ENCODE data around the gene PTPRR.

The PTPRR gene, protein sequence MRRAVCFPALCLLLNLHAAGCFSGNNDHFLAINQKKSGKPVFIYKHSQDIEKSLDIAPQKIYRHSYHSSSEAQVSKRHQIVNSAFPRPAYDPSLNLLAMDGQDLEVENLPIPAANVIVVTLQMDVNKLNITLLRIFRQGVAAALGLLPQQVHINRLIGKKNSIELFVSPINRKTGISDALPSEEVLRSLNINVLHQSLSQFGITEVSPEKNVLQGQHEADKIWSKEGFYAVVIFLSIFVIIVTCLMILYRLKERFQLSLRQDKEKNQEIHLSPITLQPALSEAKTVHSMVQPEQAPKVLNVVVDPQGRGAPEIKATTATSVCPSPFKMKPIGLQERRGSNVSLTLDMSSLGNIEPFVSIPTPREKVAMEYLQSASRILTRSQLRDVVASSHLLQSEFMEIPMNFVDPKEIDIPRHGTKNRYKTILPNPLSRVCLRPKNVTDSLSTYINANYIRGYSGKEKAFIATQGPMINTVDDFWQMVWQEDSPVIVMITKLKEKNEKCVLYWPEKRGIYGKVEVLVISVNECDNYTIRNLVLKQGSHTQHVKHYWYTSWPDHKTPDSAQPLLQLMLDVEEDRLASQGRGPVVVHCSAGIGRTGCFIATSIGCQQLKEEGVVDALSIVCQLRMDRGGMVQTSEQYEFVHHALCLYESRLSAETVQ

DNA sequence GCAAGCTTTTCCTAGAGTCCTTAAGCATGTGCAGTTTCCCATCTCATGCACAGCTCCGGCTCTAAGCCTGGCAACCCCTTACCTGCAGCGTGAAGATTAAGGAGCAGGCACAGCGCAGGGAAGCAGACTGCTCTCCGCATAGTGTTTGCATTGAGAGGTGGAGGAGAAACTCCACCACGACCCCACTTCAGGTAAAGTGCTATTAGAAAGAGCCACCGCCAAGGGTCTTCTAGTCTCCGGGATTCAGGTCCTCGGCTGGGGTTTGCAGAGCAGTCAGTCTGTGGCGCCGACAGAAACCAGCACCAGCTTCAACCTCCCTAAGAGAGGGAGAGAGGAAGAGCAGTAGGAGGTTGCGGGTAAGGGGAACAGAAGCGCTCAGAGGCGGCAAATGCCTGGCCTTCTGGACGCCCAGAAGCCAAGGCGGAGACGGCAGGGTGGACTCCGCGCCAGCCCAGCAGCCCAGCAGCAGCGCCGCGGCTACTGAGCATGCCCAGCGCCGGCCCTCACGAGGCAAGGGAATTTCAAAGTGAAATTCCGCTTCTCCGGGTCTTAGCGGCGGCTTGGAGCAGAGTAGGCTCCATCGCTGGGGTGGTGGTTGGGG lies at the start of gene PTPRR:
TSS of gene PTPRR (minus strand) at position 488 of the 601 bp plus-strand sequence. CDS start at position 140, 348 bp downstream.
- DNase-seq: peak in 46 of 58 donors; percentile 4 to 80 (median 36)

GRCh38 chr12:70966996-70967790 lies 46.7 kb upstream of the PTPRR start:
- no peak for DNase-seq

DNA sequence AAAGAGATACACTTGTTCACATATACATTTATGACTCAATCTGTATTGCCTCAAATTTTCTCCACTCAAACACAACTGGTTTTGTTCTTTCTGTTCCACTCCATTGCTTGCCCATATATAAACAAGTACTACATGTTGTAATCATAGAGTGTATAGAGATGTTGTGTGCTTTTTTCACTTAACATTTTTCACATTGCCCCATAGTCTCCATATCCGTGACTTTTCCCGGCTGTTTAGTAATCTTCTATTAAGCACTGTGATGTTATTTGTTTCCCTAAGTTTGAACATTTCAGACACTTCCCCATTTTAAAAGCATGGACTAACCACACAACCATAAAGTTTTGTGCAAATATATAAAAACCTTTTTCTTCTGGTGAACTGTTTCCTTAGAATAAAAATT lies 45.5 kb upstream of the PTPRR start:
- DNase-seq: no peak

DNA sequence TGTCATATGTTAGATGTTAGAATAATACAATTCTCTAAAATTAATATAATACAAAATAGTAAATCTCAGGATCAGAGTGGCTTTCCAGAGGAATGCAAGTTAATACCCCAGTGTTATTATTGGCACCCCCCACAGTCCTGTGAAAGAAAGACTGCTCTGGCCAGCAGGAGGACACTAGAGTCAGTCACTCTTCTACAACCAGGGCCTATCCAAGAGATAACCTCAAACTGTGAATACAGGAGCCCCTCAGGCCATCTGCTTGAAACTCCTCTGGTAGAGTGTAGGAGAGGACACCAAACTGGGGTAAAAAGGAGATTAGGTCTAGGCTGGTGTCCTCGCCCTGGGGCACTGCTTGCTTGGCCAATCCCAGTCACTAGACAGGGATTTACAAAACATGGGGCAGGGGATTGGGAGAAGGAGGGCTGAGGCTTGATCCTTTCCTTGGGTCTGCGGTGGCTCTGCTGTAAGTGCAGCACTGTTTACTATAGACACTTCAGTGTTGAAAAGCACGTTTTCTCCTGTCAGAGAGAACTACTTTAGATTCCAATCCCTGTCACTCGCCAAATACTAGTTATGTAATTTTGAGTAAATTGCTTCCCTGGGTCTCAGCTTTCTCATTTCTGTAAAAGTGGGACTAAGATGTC lies 44.5 kb upstream of the PTPRR start:
- no peak for DNase-seq

GRCh38 chr12:70963081-70963660 lies 42.6 kb upstream of the PTPRR start:
- no peak for DNase-seq

DNA sequence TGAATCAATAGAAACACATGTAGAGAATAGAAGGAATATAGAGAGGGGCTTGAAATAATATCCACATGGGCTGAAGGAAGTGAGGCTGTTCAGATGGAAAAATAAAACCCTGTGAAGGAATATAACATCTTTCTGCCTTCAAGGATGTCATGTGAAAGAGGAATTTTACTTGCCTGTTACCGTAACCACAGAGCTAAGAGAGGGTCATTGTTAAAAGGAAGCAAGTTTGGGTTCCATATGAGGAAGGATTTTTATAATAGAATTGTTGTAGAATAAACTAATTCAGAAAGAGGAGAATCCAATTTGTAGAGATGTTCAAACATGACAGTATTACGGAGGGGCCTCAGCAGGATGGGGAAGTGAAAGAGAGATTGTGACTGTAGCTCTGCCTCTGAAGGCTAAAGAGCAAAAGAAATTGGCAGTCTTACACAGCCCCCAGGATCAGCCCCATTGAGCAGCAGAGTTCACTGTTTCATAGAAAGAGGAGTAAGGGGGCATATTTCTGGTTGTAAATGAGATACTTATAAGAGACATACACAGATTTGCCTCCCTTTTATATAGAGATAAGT lies 41.8 kb upstream of the PTPRR start:
- DNase-seq: no peak

GRCh38 chr12:70960484-70960883 lies 39.9 kb upstream of the PTPRR start:
- DNase-seq: no peak

- DNase-seq: no peak
Measured at GRCh38 chr12:70955415-70955814, 34.9 kb upstream of the PTPRR start.

GRCh38 chr12:70950451-70950850 lies 29.9 kb upstream of the PTPRR start:
- DNase-seq: no peak

- peak in 1 of 58 donors; percentile 7 for DNase-seq
Measured at GRCh38 chr12:70948976-70949336, 28.4 kb upstream of the PTPRR start.

DNA sequence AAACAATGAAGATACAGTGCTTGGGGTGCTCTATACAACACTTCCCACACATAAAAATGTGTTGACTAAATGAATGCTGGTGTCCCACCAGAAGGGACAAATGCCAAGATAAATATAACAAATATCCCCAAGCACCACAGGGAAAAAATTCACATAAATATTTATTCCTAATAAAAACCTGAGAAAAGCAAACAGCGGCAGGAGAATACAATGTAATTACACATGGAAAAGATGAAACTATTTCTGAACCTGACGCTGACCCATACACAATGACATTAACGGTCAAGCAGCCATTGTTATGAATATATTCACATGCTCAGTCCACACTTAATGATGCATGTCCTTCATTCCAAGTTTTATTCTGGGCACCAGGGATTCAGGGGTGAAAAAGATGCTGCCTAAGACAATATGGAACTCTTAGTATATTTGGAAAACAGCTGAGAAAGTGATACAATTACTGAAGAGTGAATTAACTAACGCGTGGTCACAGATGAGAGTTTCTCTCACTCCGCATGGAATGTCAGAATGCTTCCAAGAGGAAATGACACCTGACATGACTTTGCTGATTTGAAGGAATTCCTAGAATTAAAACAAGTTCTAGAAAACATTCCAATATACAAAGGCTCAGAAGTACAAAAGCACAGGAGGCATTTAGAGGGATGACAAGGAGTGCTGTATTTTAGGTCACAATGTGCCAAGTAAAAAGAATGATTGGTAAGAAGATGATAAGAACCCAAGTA lies 27.9 kb upstream of the PTPRR start:
- DNase-seq: no peak

DNA sequence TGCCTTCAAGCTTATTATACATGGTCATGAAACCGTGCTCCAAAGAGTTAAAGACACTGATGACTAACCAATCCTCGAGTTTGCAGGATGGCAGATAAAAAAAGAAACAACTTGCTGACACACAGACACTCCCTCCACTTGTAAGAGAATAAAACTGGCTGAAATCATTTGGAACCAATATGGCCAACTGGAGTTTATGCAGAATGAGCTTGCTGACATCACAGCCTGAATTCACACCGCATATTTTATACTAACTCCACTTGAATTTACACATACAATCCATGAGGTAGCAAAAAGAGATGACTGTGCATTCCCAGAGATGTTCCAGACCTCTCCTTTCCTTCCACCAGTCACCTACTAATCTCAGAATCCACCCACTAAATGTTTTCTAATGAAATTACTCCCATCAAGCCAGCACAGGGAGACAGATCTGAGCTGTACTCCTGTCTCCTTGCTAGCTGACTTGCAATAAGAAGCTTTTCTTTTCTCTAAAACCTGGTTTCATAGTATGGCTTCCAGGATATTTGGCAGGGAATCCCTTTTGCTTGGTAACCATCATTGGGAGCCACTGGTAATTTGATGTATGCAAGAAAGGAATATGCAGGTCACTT lies 15.8 kb upstream of the PTPRR start:
- no peak for DNase-seq

GRCh38 chr12:70933133-70933532 lies 12.6 kb upstream of the PTPRR start:
- no peak for DNase-seq

GRCh38 chr12:70929029-70929428 lies 8.5 kb upstream of the PTPRR start:
- DNase-seq: no peak

DNA sequence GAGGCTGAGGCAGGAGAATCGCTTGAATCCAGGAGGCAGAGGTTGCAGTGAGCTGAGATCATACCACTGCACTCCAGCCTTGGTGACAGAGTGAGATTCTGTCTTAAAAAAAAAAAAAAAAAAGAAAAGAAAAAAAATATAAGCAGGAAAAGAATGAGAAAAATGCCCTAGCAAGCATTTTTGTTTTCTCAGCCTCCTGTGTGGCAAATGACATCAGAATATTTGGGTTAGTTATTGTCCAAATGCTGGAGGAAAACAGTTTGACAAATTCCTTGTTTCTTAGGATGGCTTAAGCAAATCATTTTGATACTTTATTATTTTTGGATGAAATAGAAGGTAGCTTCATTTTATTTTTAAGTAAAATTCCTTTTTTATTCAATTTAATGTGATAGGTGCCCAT lies 7.5 kb upstream of the PTPRR start:
- DNase-seq: no peak

DNA sequence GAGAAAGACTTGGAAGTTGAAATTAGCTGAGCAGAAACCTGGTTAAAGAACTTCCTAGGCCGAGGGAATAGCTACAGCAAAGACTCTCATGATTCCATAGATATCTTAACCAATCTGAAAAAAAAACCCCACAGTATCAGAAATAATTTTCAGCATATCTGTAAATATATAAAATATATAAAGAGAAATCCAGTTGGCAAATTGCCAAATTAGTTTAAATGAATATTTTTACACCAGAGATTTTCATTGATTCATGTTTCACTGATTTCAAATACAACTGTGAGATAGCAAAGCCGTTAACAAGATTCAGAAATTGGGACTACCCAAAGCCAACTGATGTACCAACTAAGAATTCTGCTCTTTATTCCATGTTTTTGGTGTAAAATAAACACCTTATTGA lies 6.8 kb upstream of the PTPRR start:
- DNase-seq: no peak

GRCh38 chr12:70925539-70925938 lies 5.0 kb upstream of the PTPRR start:
- no peak for DNase-seq

DNA sequence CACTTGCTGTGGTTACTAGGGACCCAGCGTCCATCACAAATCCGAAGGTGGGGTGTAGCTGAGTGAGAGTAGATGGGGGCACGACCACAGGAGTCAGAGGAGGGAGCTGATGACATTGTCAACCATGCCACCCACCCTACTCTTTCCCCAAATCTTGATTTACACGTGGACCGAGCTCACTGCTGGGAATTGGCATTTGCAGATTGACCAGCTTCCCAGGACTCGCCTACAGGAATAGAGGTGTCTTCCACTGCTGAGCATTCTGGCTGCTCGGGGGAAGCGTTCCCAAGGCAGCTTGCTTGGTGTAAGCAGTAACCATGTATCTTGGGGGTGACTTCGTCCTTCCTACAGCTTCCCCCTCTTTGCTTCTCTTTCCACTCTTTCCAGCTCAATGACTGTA lies 353 bp upstream of the PTPRR start:
- peak in 36 of 58 donors; percentile 0 to 79 (median 43) for DNase-seq

- DNase-seq: peak in 14 of 58 donors; percentile 0 to 33 (median 6)
Measured at GRCh38 chr12:70919597-70920035, 922 bp downstream of the PTPRR start.

All from anterior cingulate cortex (tissue), 58 donors.